Kidney epithelial cell (primary cell): ENCODE measurements around the gene FOXF1. TPM values are rescaled to one million over a fixed set of nuclear protein-coding genes. Genes with fewer than 3 reads are reported as not detected.

Experiments
- DNase-seq: peaks from one replicate; pipeline ENCODE4 v3.0.0-alpha.2; 2010; ENCODE audit warnings: low read depth
- H3K27me3 ChIP-seq: 2 replicates; pipeline ENCODE4 v1.6.0; 2011; ENCODE audit warnings: low read length; ENCODE audit not compliant: control insufficient read depth, insufficient read depth
- H3K36me3 ChIP-seq: 2 replicates; pipeline ENCODE4 v1.5.1; 2011; ENCODE audit warnings: low read length; ENCODE audit not compliant: control insufficient read depth, insufficient read depth
- H3K4me3 ChIP-seq: 2 replicates; pipeline ENCODE4 v1.5.1; 2011; ENCODE audit warnings: low read depth, mild to moderate bottlenecking, control low read depth, low read length
- CTCF ChIP-seq: IDR thresholded peaks from 2 replicates; pipeline ENCODE4 v1.5.1; 2011; ENCODE audit warnings: mild to moderate bottlenecking, moderate library complexity, low read length, control low read depth, inconsistent platforms; ENCODE audit not compliant: insufficient read depth, poor library complexity, severe bottlenecking
- total RNA-seq: library from RNA; depleted of rRNA; stranded (reverse); fragments of >200 nt; gene quantifications from 2 replicates; pipeline ENCODE4 v1.2.3, GENCODE V29; 2015

Gene FOXF1
- total RNA-seq, 1 donor from 2014 or later, result not detected

- DNase-seq, result no peak
- no peaks in the 10 kb centered on the region for H3K36me3 ChIP-seq
- peaks cover 26% of the 10 kb centered on the region for H3K27me3 ChIP-seq
- no peak for TF ChIP-seq CTCF
- no peak overlapping the region for H3K4me3 ChIP-seq
Measured at GRCh38 chr16:86485746-86486145, 24.6 kb upstream of the FOXF1 start.

- Histone ChIP-seq H3K36me3 (no peaks in the 10 kb centered on the region), H3K4me3 (no peak overlapping the region), H3K27me3 (peaks cover 75% of the 10 kb centered on the region)
- TF ChIP-seq CTCF, result no peak
- no peak for DNase-seq
Measured at GRCh38 chr16:86490859-86491639, 19.3 kb upstream of the FOXF1 start.

- Histone ChIP-seq H3K36me3 (no peaks in the 10 kb centered on the region), H3K27me3 (peaks cover 81% of the 10 kb centered on the region), H3K4me3 (no peak overlapping the region)
- no peak for TF ChIP-seq CTCF
- no peak for DNase-seq
Measured at GRCh38 chr16:86491640-86492023, 18.7 kb upstream of the FOXF1 start.

GRCh38 chr16:86492267-86492960 lies 17.9 kb upstream of the FOXF1 start:
- peaks cover 89% of the 10 kb centered on the region for H3K27me3 ChIP-seq

GRCh38 chr16:86492961-86493629 lies 17.2 kb upstream of the FOXF1 start:
- H3K27me3 ChIP-seq, result peaks cover 92% of the 10 kb centered on the region
- DNase-seq, result no peak
- no peak overlapping the region for H3K4me3 ChIP-seq
- no peak for TF ChIP-seq CTCF
- no peaks in the 10 kb centered on the region for H3K36me3 ChIP-seq

More at GRCh38 chr16:86492267-86492960, 17.9 kb upstream of the FOXF1 start:
- TF ChIP-seq CTCF, result no peak
- no peaks in the 10 kb centered on the region for H3K36me3 ChIP-seq
- DNase-seq, result no peak
- no peak overlapping the region for H3K4me3 ChIP-seq
